ENCODE results near the gene ODAD3. TPM values are rescaled to one million over a fixed set of nuclear protein-coding genes. Genes with fewer than 3 reads are reported as not detected.
A peak's percentile ranks its signal among the peaks of the same experiment; 100 is the strongest.

Gene ODAD3
- total and polyA plus RNA-seq, 2 donors (not counting 1 experiment from before 2014, with no cell fraction given): 0.18 to 0.62 TPM

DNA sequence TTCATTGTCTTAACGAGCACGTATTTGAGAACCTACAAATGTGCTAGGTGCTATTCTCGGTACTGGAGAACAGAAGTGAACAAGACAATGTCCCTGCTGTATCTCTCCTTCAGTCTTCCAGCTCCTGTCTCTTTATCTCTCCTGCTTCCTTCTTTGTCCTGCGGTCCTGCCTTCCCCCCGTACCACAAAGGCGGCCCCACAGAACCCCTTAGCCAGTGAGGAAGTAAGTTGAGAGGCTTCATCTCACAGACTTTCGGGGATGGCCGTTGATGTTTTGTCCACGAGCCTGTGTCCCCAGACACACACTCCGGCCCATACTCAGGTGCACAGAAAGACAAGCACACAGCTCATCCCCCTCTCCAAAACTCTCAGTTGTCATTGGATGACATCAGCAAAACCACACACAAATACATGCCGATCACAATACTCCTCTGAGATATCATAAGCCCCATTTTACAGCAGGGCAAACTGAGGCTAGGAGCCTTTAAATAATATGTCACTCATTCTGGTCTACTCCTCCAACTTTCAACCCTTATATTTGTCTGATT lies 61.0 kb downstream of the ODAD3 start:
- no peak overlapping the region for H3K4me3 Mint-ChIP-seq
- intact Hi-C loops (cut with micrococcal nuclease): loop anchor here (1.0 to 10.0 kb wide), 5 partner anchors 28 to 1559 kb away; partner anchors contain the start of genes CCDC159, FBXL12, ODAD3 and PRKCSH
- POLR2A ChIA-PET: interaction anchor here (0.6 to 2.5 kb wide), 8 partner anchors 16 to 109 kb away, joined by 3 to 23 read pairs (median 5); partner anchors contain the start of genes CCDC159, ODAD3, PRKCSH and RAB3D
- CTCF ChIA-PET: interaction anchor here (0.6 to 4.6 kb wide), 9 partner anchors 9 to 111 kb away, joined by 3 to 37 read pairs (median 5); partner anchors contain the start of genes EPOR, ODAD3 and PRKCSH
- ATAC-seq (ENCODE audit: low read depth): no peak
- peak overlapping the region; percentile 64 to 83 (median 74) for H3K4me3 ChIP-seq (ENCODE audit: control extremely low read depth in 1 of 5, extremely low read depth in 1 of 5, insufficient read depth in 1 of 5, low read depth in 2 of 5, low read length in 4 of 5)
- peak overlapping the region; percentile 84 for H2AFZ ChIP-seq (ENCODE audit: insufficient read depth, low read depth, low read length, poor library complexity, severe bottlenecking)
- H4K20me1 ChIP-seq (ENCODE audit: control insufficient read depth, insufficient read depth, low read length, poor library complexity, severe bottlenecking): no peaks in the 10 kb centered on the region
- TF ChIP-seq, protein P1, sequence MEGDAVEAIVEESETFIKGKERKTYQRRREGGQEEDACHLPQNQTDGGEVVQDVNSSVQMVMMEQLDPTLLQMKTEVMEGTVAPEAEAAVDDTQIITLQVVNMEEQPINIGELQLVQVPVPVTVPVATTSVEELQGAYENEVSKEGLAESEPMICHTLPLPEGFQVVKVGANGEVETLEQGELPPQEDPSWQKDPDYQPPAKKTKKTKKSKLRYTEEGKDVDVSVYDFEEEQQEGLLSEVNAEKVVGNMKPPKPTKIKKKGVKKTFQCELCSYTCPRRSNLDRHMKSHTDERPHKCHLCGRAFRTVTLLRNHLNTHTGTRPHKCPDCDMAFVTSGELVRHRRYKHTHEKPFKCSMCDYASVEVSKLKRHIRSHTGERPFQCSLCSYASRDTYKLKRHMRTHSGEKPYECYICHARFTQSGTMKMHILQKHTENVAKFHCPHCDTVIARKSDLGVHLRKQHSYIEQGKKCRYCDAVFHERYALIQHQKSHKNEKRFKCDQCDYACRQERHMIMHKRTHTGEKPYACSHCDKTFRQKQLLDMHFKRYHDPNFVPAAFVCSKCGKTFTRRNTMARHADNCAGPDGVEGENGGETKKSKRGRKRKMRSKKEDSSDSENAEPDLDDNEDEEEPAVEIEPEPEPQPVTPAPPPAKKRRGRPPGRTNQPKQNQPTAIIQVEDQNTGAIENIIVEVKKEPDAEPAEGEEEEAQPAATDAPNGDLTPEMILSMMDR (IDR thresholded peaks at IDR 0.05): no peak
- TF ChIP-seq EZH2 (IDR thresholded peaks at IDR 0.05; ENCODE audit: borderline replicate concordance, insufficient read depth, low read depth, low read length, poor library complexity, severe bottlenecking): no peak
- no peaks in the 10 kb centered on the region for H3K27me3 Mint-ChIP-seq
- H3K4me1 ChIP-seq (ENCODE audit: control insufficient read depth in 2 of 2, insufficient read depth in 2 of 2, low read length in 2 of 2): peaks cover 27 to 32% of the 10 kb centered on the region in 2 donors
- peaks cover 14% of the 10 kb centered on the region for H3K4me1 Mint-ChIP-seq
- H3K36me3 ChIP-seq (replicated peaks in 1 of 2; ENCODE audit: control extremely low read depth in 1 of 2, control insufficient read depth in 1 of 2, extremely low read depth in 1 of 2, insufficient read depth in 2 of 2, low read length in 1 of 2): peaks cover 0 to 5% of the 10 kb centered on the region in 2 experiments
- WGBS (ENCODE audit: insufficient coverage): 4% methylated on average over 4 of the region's 11 CpGs
- H3K9me3 Mint-ChIP-seq (ENCODE audit: insufficient read depth): no peaks in the 10 kb centered on the region
- no peaks in the 10 kb centered on the region for H3K27me3 ChIP-seq (replicated peaks in 1 of 4; ENCODE audit: control extremely low read depth in 1 of 4, control insufficient read depth in 3 of 4, insufficient read depth in 4 of 4, low read length in 3 of 4)
- H3K9me3 ChIP-seq (ENCODE audit: control extremely low read depth in 1 of 3, control insufficient read depth in 2 of 3, insufficient read depth in 1 of 3, low read length in 2 of 3): no peaks in the 10 kb centered on the region
- no peak for DNase-seq
- H3K27ac ChIP-seq (ENCODE audit: low read length in 2 of 2): peak overlapping the region; percentile 88 to 93
- H3K79me2 ChIP-seq (ENCODE audit: control insufficient read depth, insufficient read depth, low read length): peaks cover 16% of the 10 kb centered on the region
- peak overlapping the region; percentile 96 for H3K4me2 ChIP-seq (replicated peaks; ENCODE audit: low read depth, low read length, poor library complexity, severe bottlenecking)
- no peak overlapping the region for H3K27ac Mint-ChIP-seq
- peak overlapping the region; percentile 82 for H3K9ac ChIP-seq (ENCODE audit: low read length)
